Endodermal cell (in vitro differentiated cells): ENCODE data around the gene EDDM13. TPM values are rescaled to one million over a fixed set of nuclear protein-coding genes. Genes with fewer than 3 reads are reported as not detected.

Experiments
- DNase-seq: peaks from one replicate; pipeline ENCODE4 v3.0.0-alpha.2; 2017
- H3K27ac ChIP-seq: 2 replicates; pipeline ENCODE4 v1.5.1; 2013; ENCODE audit warnings: mild to moderate bottlenecking, low read depth, low read length, moderate library complexity
- H3K27me3 ChIP-seq: 2 replicates; pipeline ENCODE4 v1.6.1; 2013; ENCODE audit warnings: mild to moderate bottlenecking, low read length, moderate library complexity; ENCODE audit not compliant: insufficient read depth, control insufficient read depth, poor library complexity, severe bottlenecking
- H3K36me3 ChIP-seq: 2 replicates; pipeline ENCODE4 v1.7.0; 2013; ENCODE audit warnings: mild to moderate bottlenecking, low read length, moderate library complexity; ENCODE audit not compliant: control insufficient read depth, insufficient read depth
- H3K4me1 ChIP-seq: one replicate; pipeline ENCODE4 v1.7.0; 2013; ENCODE audit warnings: low read length; ENCODE audit not compliant: control insufficient read depth, insufficient read depth
- H3K4me3 ChIP-seq: 2 replicates; pipeline ENCODE4 v1.5.1; 2013; ENCODE audit warnings: mild to moderate bottlenecking, low read length, moderate library complexity
- H3K9ac ChIP-seq: 2 replicates; pipeline ENCODE4 v1.6.1; 2013; ENCODE audit warnings: mild to moderate bottlenecking, low read length, moderate library complexity; ENCODE audit not compliant: poor library complexity, severe bottlenecking; ENCODE audit errors: extremely low read depth
- H3K9me3 ChIP-seq: 2 replicates; pipeline ENCODE4 v1.6.1; 2013; ENCODE audit warnings: mild to moderate bottlenecking, low read length, moderate library complexity; ENCODE audit not compliant: control insufficient read depth
- H3K27ac Mint-ChIP-seq: 2 replicates; pipeline ENCODE4 v1.8.0; 2020; ENCODE audit warnings: mixed read lengths
- H3K27me3 Mint-ChIP-seq: 2 replicates; pipeline ENCODE4 v1.8.0; 2021; ENCODE audit warnings: mild to moderate bottlenecking, mixed read lengths; ENCODE audit not compliant: insufficient read depth
- H3K36me3 Mint-ChIP-seq: 2 replicates; pipeline ENCODE4 v1.8.0; 2020; ENCODE audit warnings: low read depth, mixed read lengths
- H3K4me1 Mint-ChIP-seq: 2 replicates; pipeline ENCODE4 v1.8.0; 2020; ENCODE audit warnings: mixed read lengths
- H3K4me3 Mint-ChIP-seq: 2 replicates; pipeline ENCODE4 v1.8.0; 2020; ENCODE audit warnings: mild to moderate bottlenecking, moderate library complexity, mixed read lengths
- H3K9me3 Mint-ChIP-seq: 2 replicates; pipeline ENCODE4 v1.8.0; 2020; ENCODE audit warnings: mild to moderate bottlenecking, mixed read lengths
- WGBS, 2 experiments: methylation state at CpG; one replicate each; pipeline versions ENCODE4 v1.1.5 to v1.1.7; 2013; ENCODE audit warnings: missing lambda C conversion rate in 2 of 2, mixed read lengths in 1 of 2; ENCODE audit not compliant: insufficient coverage in 1 of 2, insufficient read length in 1 of 2; 5-methylcytosine and 5-hydroxymethylcytosine counted together
- total RNA-seq, 2 donors: library from RNA; stranded (reverse); fragmentation: NEBNext Ultra II Directional in 1 of 2; extraction: Animal tissue kit (Norgen Biotek cat#: 25700) in 1 of 2; gene quantifications; 2 replicates in 1 of 2; 3 replicates in 1 of 2; pipeline ENCODE4 v1.2.1, GENCODE V29; 2021
- TF ChIP-seq, protein P1 (sequence below): fragments of 200-600 bp; sonication (generic); conservative IDR thresholded peaks from 2 replicates; pipeline ENCODE4 v1.5.0; 2021; ENCODE audit warnings: antibody characterized with exemption, mild to moderate bottlenecking

The EDDM13 gene
- total RNA-seq, 2 donors from 2014 or later: not detected

DNA sequence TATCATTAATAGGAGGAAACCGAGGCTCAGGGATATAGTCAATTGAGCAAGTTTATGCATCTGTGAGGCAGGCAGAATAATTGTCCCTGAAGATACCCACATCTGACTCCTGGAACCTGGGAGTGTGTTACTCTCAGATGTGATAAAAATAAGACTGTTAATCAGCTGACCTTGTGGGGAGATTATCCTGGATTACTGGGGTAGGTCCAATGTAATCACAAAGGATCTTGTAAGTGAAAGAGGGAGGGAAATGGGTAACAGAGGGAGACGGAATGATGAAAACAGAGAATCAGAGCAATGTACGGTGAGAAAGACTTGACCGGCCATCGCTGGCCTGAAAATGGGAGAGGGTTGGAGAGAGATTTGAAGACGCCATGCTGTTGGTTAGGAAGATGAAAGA is 3.2 kb upstream of the EDDM13 start:
- no peak for DNase-seq
- Histone ChIP-seq H3K9ac (no peak overlapping the region), H3K9me3 (no peaks in the 10 kb centered on the region), H3K27me3 (no peaks in the 10 kb centered on the region), H3K4me3 (no peak overlapping the region), H3K27ac (no peak overlapping the region), H3K36me3 (peaks cover 3% of the 10 kb centered on the region), H3K4me1 (no peaks in the 10 kb centered on the region)
- peaks cover 9% of the 10 kb centered on the region for H3K4me1 Mint-ChIP-seq
- WGBS, 2 experiments: 92 to 96% methylated on average over 6 of the region's 6 CpGs
- H3K27ac Mint-ChIP-seq: no peak overlapping the region
- H3K9me3 Mint-ChIP-seq: no peaks in the 10 kb centered on the region
- H3K27me3 Mint-ChIP-seq: no peaks in the 10 kb centered on the region
- no peak overlapping the region for H3K4me3 Mint-ChIP-seq
- H3K36me3 Mint-ChIP-seq: peaks cover 11% of the 10 kb centered on the region
- TF ChIP-seq, protein P1, sequence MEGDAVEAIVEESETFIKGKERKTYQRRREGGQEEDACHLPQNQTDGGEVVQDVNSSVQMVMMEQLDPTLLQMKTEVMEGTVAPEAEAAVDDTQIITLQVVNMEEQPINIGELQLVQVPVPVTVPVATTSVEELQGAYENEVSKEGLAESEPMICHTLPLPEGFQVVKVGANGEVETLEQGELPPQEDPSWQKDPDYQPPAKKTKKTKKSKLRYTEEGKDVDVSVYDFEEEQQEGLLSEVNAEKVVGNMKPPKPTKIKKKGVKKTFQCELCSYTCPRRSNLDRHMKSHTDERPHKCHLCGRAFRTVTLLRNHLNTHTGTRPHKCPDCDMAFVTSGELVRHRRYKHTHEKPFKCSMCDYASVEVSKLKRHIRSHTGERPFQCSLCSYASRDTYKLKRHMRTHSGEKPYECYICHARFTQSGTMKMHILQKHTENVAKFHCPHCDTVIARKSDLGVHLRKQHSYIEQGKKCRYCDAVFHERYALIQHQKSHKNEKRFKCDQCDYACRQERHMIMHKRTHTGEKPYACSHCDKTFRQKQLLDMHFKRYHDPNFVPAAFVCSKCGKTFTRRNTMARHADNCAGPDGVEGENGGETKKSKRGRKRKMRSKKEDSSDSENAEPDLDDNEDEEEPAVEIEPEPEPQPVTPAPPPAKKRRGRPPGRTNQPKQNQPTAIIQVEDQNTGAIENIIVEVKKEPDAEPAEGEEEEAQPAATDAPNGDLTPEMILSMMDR: no peak

DNA sequence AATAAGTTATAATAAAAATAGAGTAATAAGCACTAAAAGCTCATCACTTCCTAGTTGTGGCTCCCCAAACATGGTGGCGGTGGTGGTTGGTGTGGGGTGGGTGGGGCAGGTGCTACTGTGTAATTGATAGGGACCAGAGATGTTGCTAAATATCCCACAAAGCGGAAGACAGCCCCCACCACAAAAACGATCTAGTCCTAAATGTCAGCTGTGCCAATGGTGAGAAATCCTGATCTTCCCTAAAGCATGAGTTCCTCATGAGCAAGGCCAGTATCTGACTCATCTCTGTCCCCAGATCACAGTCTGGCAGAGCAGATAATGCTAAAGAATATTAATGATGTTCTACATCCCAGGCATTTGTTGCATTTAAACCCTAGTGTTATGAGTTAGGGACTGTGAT is 1.9 kb upstream of the EDDM13 start:
- Mint-ChIP-seq H3K9me3 (no peaks in the 10 kb centered on the region), H3K27me3 (no peaks in the 10 kb centered on the region), H3K4me3 (no peak overlapping the region), H3K36me3 (peaks cover 14% of the 10 kb centered on the region), H3K4me1 (peaks cover 9% of the 10 kb centered on the region), H3K27ac (no peak overlapping the region)
- TF ChIP-seq, protein P1: no peak
- Histone ChIP-seq H3K9ac (no peak overlapping the region), H3K27me3 (no peaks in the 10 kb centered on the region), H3K27ac (no peak overlapping the region), H3K36me3 (peaks cover 3% of the 10 kb centered on the region), H3K4me1 (no peaks in the 10 kb centered on the region), H3K9me3 (no peaks in the 10 kb centered on the region), H3K4me3 (no peak overlapping the region)
- WGBS, 2 experiments: 86 to 93% methylated on average over 2 to 3 of the region's 3 CpGs
- DNase-seq: no peak

DNA sequence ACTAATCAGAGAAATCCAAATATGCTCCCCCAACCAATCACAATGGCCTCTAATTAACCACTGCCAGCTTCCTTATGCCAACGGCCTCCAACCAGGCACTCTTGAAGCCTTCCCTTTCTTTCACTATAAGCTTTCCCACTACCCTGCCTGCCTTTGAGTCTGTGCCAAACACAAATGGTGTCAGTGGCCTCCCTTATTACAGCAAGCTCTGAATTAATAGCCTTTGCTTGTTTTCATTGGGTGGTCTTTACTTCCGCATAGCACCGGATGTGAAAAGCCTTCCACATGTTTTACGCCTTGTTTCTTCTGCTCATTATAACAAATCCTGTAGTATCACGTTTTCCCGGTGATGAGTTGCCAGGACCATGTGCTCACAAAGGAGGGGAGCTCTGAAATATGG is 1.4 kb upstream of the EDDM13 start:
- 93 to 95% methylated on average over 4 to 6 of the region's 6 CpGs for WGBS, 2 experiments
- no peak overlapping the region for H3K4me3 Mint-ChIP-seq
- H3K4me3 ChIP-seq: no peak overlapping the region

More for the DNA sequence above, 1.4 kb upstream of the EDDM13 start:
- Mint-ChIP-seq H3K36me3 (peaks cover 18% of the 10 kb centered on the region), H3K9me3 (no peaks in the 10 kb centered on the region), H3K27ac (no peak overlapping the region), H3K27me3 (no peaks in the 10 kb centered on the region), H3K4me1 (peaks cover 7% of the 10 kb centered on the region)
- Histone ChIP-seq H3K36me3 (peaks cover 3% of the 10 kb centered on the region), H3K9ac (no peak overlapping the region), H3K27me3 (no peaks in the 10 kb centered on the region), H3K27ac (no peak overlapping the region), H3K4me1 (no peaks in the 10 kb centered on the region), H3K9me3 (no peaks in the 10 kb centered on the region)
- TF ChIP-seq, protein P1: no peak
- DNase-seq: no peak
